Activated naive CD8-positive, alpha-beta T cell treated with anti-CD3 and anti-CD28 coated beads, Interleukin-2, amount 10 ng/mL, durations not matched to agents 7 days and 5 days (primary cell): ENCODE data around the gene LAD1. TPM values are rescaled to one million over a fixed set of nuclear protein-coding genes. Genes with fewer than 3 reads are reported as not detected.

Source experiments
- ATAC-seq: fragments of 150-1000 bp; cut with Tn5 transposase; one replicate; pipeline ENCODE4 v1.10.0; 2021; ENCODE audit warnings: low read depth, moderate library complexity
- POLR2A ChIA-PET: fragments of 350-600 bp; sonication (Branson Sonifier 250); formaldehyde crosslinking; loops from one replicate; lab custom pipeline; 2021; ENCODE audit warnings: antibody characterized with exemption; lab: Charles Lee
- DNase-seq: peaks from one replicate; pipeline ENCODE4 v3.0.0; 2021
- H3K27ac Mint-ChIP-seq: one replicate; pipeline ENCODE4 v1.8.0; 2022; ENCODE audit warnings: mild to moderate bottlenecking, mixed read lengths
- H3K27me3 Mint-ChIP-seq: one replicate; pipeline ENCODE4 v1.8.0; 2022; ENCODE audit warnings: mild to moderate bottlenecking, moderate library complexity, mixed read lengths
- H3K36me3 Mint-ChIP-seq: one replicate; pipeline ENCODE4 v1.8.0; 2021; ENCODE audit warnings: mild to moderate bottlenecking, mixed read lengths
- H3K4me1 Mint-ChIP-seq: one replicate; pipeline ENCODE4 v1.8.0; 2021; ENCODE audit warnings: mixed read lengths
- H3K4me3 Mint-ChIP-seq: one replicate; pipeline ENCODE4 v1.8.0; 2022; ENCODE audit warnings: mild to moderate bottlenecking, moderate library complexity, mixed read lengths
- H3K9me3 Mint-ChIP-seq: one replicate; pipeline ENCODE4 v1.8.0; 2021; ENCODE audit warnings: mixed read lengths
- total RNA-seq, 2 experiments: library from RNA; stranded (reverse); gene quantifications; one replicate each; pipeline ENCODE4 v1.2.3, GENCODE V29; 2021

LAD1 gene
- total RNA-seq, result not detected

GRCh38 chr1:201399018-201399351 lies at the start of gene LAD1:
LAD1 (minus strand) TSS chr1:201399324; CDS start chr1:201399306, 18 bp downstream.
- H3K27me3 Mint-ChIP-seq, result peaks cover 22% of the 10 kb centered on the region
- ATAC-seq (no peak), DNase-seq (no peak)
- no peak within 1 kb of the TSS for H3K27ac Mint-ChIP-seq
- POLR2A ChIA-PET, result no interaction called here
- H3K9me3 Mint-ChIP-seq, result no peaks in the 10 kb centered on the region
- H3K36me3 Mint-ChIP-seq, result no peaks in the 10 kb centered on the region
- H3K4me1 Mint-ChIP-seq, result no peaks in the 10 kb centered on the region
- H3K4me3 Mint-ChIP-seq, result no peak within 1 kb of the TSS

- ATAC-seq (peak; percentile 96), DNase-seq (peak; percentile 74)
- H3K36me3 Mint-ChIP-seq, result no peaks in the 10 kb centered on the region
- H3K27me3 Mint-ChIP-seq, result peaks cover 41% of the 10 kb centered on the region
- H3K4me1 Mint-ChIP-seq, result peaks cover 10% of the 10 kb centered on the region
- H3K4me3 Mint-ChIP-seq, result no peak overlapping the region
- no peak overlapping the region for H3K27ac Mint-ChIP-seq
- no peaks in the 10 kb centered on the region for H3K9me3 Mint-ChIP-seq
- POLR2A ChIA-PET, result interaction anchor here (0.9 to 1.8 kb wide), 5 partner anchors 12 to 65 kb away, joined by 4 to 14 read pairs (median 5); partner anchors contain the start of gene PHLDA3
Observed at GRCh38 chr1:201447903-201448871, 49.1 kb upstream of the LAD1 start.

GRCh38 chr1:201445310-201445709 lies 46.2 kb upstream of the LAD1 start:
- no peak for ATAC-seq
- POLR2A ChIA-PET, result no interaction called here
- Mint-ChIP-seq H3K4me1 (peaks cover 3% of the 10 kb centered on the region), H3K9me3 (no peaks in the 10 kb centered on the region), H3K36me3 (no peaks in the 10 kb centered on the region), H3K27me3 (peaks cover 35% of the 10 kb centered on the region), H3K4me3 (no peak overlapping the region), H3K27ac (no peak overlapping the region)
- no peak for DNase-seq

- H3K4me3 Mint-ChIP-seq, result no peak overlapping the region
- ATAC-seq (no peak), DNase-seq (no peak)
- POLR2A ChIA-PET, result no interaction called here
- peaks cover 34% of the 10 kb centered on the region for H3K27me3 Mint-ChIP-seq
- H3K4me1 Mint-ChIP-seq, result peaks cover 2% of the 10 kb centered on the region
- no peaks in the 10 kb centered on the region for H3K9me3 Mint-ChIP-seq
- no peak overlapping the region for H3K27ac Mint-ChIP-seq
- no peaks in the 10 kb centered on the region for H3K36me3 Mint-ChIP-seq
Observed at GRCh38 chr1:201444792-201445191, 45.7 kb upstream of the LAD1 start.

GRCh38 chr1:201443747-201444146 lies 44.6 kb upstream of the LAD1 start:
- POLR2A ChIA-PET, result no interaction called here
- peaks cover 41% of the 10 kb centered on the region for H3K27me3 Mint-ChIP-seq

GRCh38 chr1:201436969-201437368 lies 37.8 kb upstream of the LAD1 start:
- no peaks in the 10 kb centered on the region for H3K9me3 Mint-ChIP-seq
- H3K27me3 Mint-ChIP-seq, result peaks cover 33% of the 10 kb centered on the region
- no peak overlapping the region for H3K27ac Mint-ChIP-seq
- DNase-seq (no peak), ATAC-seq (no peak)
- peaks cover 6% of the 10 kb centered on the region for H3K4me1 Mint-ChIP-seq
- POLR2A ChIA-PET, result no interaction called here
- no peak overlapping the region for H3K4me3 Mint-ChIP-seq
- H3K36me3 Mint-ChIP-seq, result no peaks in the 10 kb centered on the region

More at GRCh38 chr1:201443747-201444146, 44.6 kb upstream of the LAD1 start:
- Mint-ChIP-seq H3K9me3 (no peaks in the 10 kb centered on the region), H3K4me1 (peaks cover 2% of the 10 kb centered on the region), H3K4me3 (no peak overlapping the region), H3K27ac (no peak overlapping the region), H3K36me3 (no peaks in the 10 kb centered on the region)
- no peak for ATAC-seq
- DNase-seq, result no peak

GRCh38 chr1:201436393-201436792 lies 37.3 kb upstream of the LAD1 start:
- Mint-ChIP-seq H3K36me3 (no peaks in the 10 kb centered on the region), H3K27me3 (peaks cover 30% of the 10 kb centered on the region), H3K4me3 (no peak overlapping the region), H3K9me3 (no peaks in the 10 kb centered on the region), H3K4me1 (peaks cover 6% of the 10 kb centered on the region), H3K27ac (no peak overlapping the region)
- ATAC-seq, result no peak
- DNase-seq, result no peak
- POLR2A ChIA-PET, result interaction anchor here (1.7 kb wide), 1 partner anchor 12 kb away, joined by 5 read pairs; no protein-coding TSS in a partner anchor

GRCh38 chr1:201434266-201434665 lies 35.1 kb upstream of the LAD1 start:
- peaks cover 20% of the 10 kb centered on the region for H3K27me3 Mint-ChIP-seq
- ATAC-seq (no peak), DNase-seq (no peak)
- H3K9me3 Mint-ChIP-seq, result no peaks in the 10 kb centered on the region
- H3K4me3 Mint-ChIP-seq, result no peak overlapping the region
- no peak overlapping the region for H3K27ac Mint-ChIP-seq
- H3K36me3 Mint-ChIP-seq, result no peaks in the 10 kb centered on the region
- POLR2A ChIA-PET, result no interaction called here
- H3K4me1 Mint-ChIP-seq, result peaks cover 6% of the 10 kb centered on the region

- POLR2A ChIA-PET, result no interaction called here
- ATAC-seq (no peak), DNase-seq (no peak)
- no peaks in the 10 kb centered on the region for H3K36me3 Mint-ChIP-seq
- H3K27ac Mint-ChIP-seq, result no peak overlapping the region
- peaks cover 19% of the 10 kb centered on the region for H3K27me3 Mint-ChIP-seq
- H3K4me3 Mint-ChIP-seq, result no peak overlapping the region
- peaks cover 6% of the 10 kb centered on the region for H3K4me1 Mint-ChIP-seq
- H3K9me3 Mint-ChIP-seq, result no peaks in the 10 kb centered on the region
Observed at GRCh38 chr1:201433609-201434008, 34.5 kb upstream of the LAD1 start.

- Mint-ChIP-seq H3K4me3 (no peak overlapping the region), H3K27me3 (peaks cover 14% of the 10 kb centered on the region), H3K9me3 (no peaks in the 10 kb centered on the region), H3K27ac (no peak overlapping the region), H3K4me1 (peaks cover 9% of the 10 kb centered on the region), H3K36me3 (no peaks in the 10 kb centered on the region)
- no peak for ATAC-seq
- POLR2A ChIA-PET, result no interaction called here
- DNase-seq, result no peak
Observed at GRCh38 chr1:201430776-201431175, 31.7 kb upstream of the LAD1 start.

GRCh38 chr1:201429736-201430501 lies 30.8 kb upstream of the LAD1 start:
- no peaks in the 10 kb centered on the region for H3K36me3 Mint-ChIP-seq
- POLR2A ChIA-PET, result no interaction called here
- no peaks in the 10 kb centered on the region for H3K9me3 Mint-ChIP-seq
- H3K27me3 Mint-ChIP-seq, result peaks cover 15% of the 10 kb centered on the region
- DNase-seq (no peak), ATAC-seq (no peak)
- H3K27ac Mint-ChIP-seq, result no peak overlapping the region
- peaks cover 7% of the 10 kb centered on the region for H3K4me1 Mint-ChIP-seq
- no peak overlapping the region for H3K4me3 Mint-ChIP-seq

- POLR2A ChIA-PET, result no interaction called here
- H3K27me3 Mint-ChIP-seq, result peaks cover 17% of the 10 kb centered on the region
- no peak for DNase-seq
- H3K36me3 Mint-ChIP-seq, result no peaks in the 10 kb centered on the region
- no peaks in the 10 kb centered on the region for H3K9me3 Mint-ChIP-seq
- ATAC-seq, result no peak
- H3K4me1 Mint-ChIP-seq, result peaks cover 7% of the 10 kb centered on the region
- no peak overlapping the region for H3K27ac Mint-ChIP-seq
- no peak overlapping the region for H3K4me3 Mint-ChIP-seq
Observed at GRCh38 chr1:201427963-201428362, 28.8 kb upstream of the LAD1 start.

GRCh38 chr1:201426479-201427310 lies 27.6 kb upstream of the LAD1 start:
- Mint-ChIP-seq H3K4me3 (no peak overlapping the region), H3K27me3 (peaks cover 23% of the 10 kb centered on the region), H3K9me3 (no peaks in the 10 kb centered on the region), H3K27ac (no peak overlapping the region), H3K4me1 (peaks cover 7% of the 10 kb centered on the region), H3K36me3 (no peaks in the 10 kb centered on the region)
- ATAC-seq (peak; percentile 56), DNase-seq (no peak)
- POLR2A ChIA-PET, result no interaction called here
